ENCODE results near the gene TAS2R13. TPM values are rescaled to one million over a fixed set of nuclear protein-coding genes. Genes with fewer than 3 reads are reported as not detected.
A peak's percentile ranks its signal among the peaks of the same experiment; 100 is the strongest.

Gene TAS2R13
- 0.19 and 0.28 TPM in 2 replicates for polyA plus RNA-seq (2011; rRNA removed)
- not detected in 2 replicates for polyA plus RNA-seq (2012; cell fraction: cytosol; rRNA removed)
- polyA plus RNA-seq (2012; cell fraction: nucleus; rRNA removed) = 0.06 and 0.09 TPM in 2 replicates
- polyA plus RNA-seq (2017; fragmentation: RNase III; extraction: RNeasy Plus Mini Kit Qiagen cat#74134 plus additional on column Dnase treatment) = not detected in 3 replicates
- polyA minus RNA-seq (2011; rRNA and poly(A)+ RNA removed) = 1.7 and 2.2 TPM in 2 replicates

GRCh38 chr12:10909462-10909861 lies at the start of gene TAS2R13:
TAS2R13 (minus strand) TSS chr12:10909562; CDS start chr12:10909298, 264 bp downstream.
- POLR2A ChIA-PET = no interaction called here
- peaks cover 10% of the 10 kb centered on the region; the same call in 1 of the 3 replicates for H3K9me3 ChIP-seq
- H3K4me1 ChIP-seq = no peaks in the 10 kb centered on the region
- DNase-seq (ENCODE audit: low read depth in 1 of 2, low spot score in 1 of 2) (no peak), ATAC-seq (no peak), FAIRE-seq (no peak)
- no peak within 1 kb of the TSS for H3K27ac ChIP-seq
- H3K4me2 ChIP-seq = no peak within 1 kb of the TSS
- WGBS (ENCODE audit: missing lambda C conversion rate) = 96% methylated on average over 1 of the region's 1 CpG
- TF ChIP-seq ZC3H11A (IDR thresholded peaks at IDR 0.05) (no peak), CHD4 (IDR thresholded peaks at IDR 0.05; ENCODE audit: borderline replicate concordance) (no peak), GATA3 (IDR thresholded peaks at IDR 0.05; ENCODE audit: borderline replicate concordance) (no peak), ZSCAN20 (CRISPR knock-in tag; IDR thresholded peaks at IDR 0.05) (no peak), FOXS1 (CRISPR knock-in tag; IDR thresholded peaks at IDR 0.05) (no peak), MAX (IDR thresholded peaks at IDR 0.05) (no peak), MAFK (IDR thresholded peaks at IDR 0.05; ENCODE audit: partially characterized antibody) (no peak), E2F6 (IDR thresholded peaks at IDR 0.05; ENCODE audit: borderline replicate concordance, low read depth) (no peak), RCOR1 (IDR thresholded peaks at IDR 0.05; ENCODE audit: low read depth, low read length) (no peak)
- H3K4me3 ChIP-seq = no peak within 1 kb of the TSS
- CTCF ChIA-PET = interaction anchor here (1.0 kb wide), 1 partner anchor 159 kb away, joined by 3 read pairs; no protein-coding TSS in a partner anchor

- peak; percentile 23 for FAIRE-seq
- H3K27ac ChIP-seq = no peak overlapping the region
- ChIA-PET POLR2A (no interaction called here), CTCF (no interaction called here)
- TF ChIP-seq MAFK (IDR thresholded peaks at IDR 0.05; ENCODE audit: partially characterized antibody) (no peak), NPAS2 (CRISPR knock-in tag; IDR thresholded peaks at IDR 0.05; ENCODE audit: borderline replicate concordance) (no peak), HOXB5 (CRISPR knock-in tag; IDR thresholded peaks at IDR 0.05) (no peak), RAD21 (conservative IDR thresholded peaks at IDR 0.05 in 1 of 2, IDR thresholded peaks at IDR 0.05 in 1 of 2) (no peak), REST (IDR thresholded peaks at IDR 0.05) (no peak), FOXS1 (CRISPR knock-in tag; IDR thresholded peaks at IDR 0.05) (no peak), NR3C1 (IDR thresholded peaks at IDR 0.05) (no peak), EHF (CRISPR knock-in tag; IDR thresholded peaks at IDR 0.05) (no peak), ZC3H11A (IDR thresholded peaks at IDR 0.05) (no peak)
- H3K4me3 ChIP-seq = no peak overlapping the region
- no peak for ATAC-seq
- no peaks in the 10 kb centered on the region for H3K4me1 ChIP-seq
- H3K9me3 ChIP-seq = no peaks in the 10 kb centered on the region; the same call in 2 of the 3 replicates
- no peak for DNase-seq (ENCODE audit: low read depth in 1 of 2, low spot score in 1 of 2)
- H3K4me2 ChIP-seq = no peak overlapping the region
Observed at GRCh38 chr12:10957741-10958140, 48.4 kb upstream of the TAS2R13 start.

- Histone ChIP-seq H3K9me3 (no peaks in the 10 kb centered on the region; the same call in 2 of the 3 replicates), H3K4me1 (no peaks in the 10 kb centered on the region), H3K4me3 (no peak overlapping the region), H3K4me2 (no peak overlapping the region), H3K27ac (no peak overlapping the region)
- ChIA-PET POLR2A (no interaction called here), CTCF (no interaction called here)
- ATAC-seq = no peak
- TF ChIP-seq EHMT2 (IDR thresholded peaks at IDR 0.05; ENCODE audit: low read depth) = no peak
- no peak for TF ChIP-seq GATA3 (IDR thresholded peaks at IDR 0.05; ENCODE audit: borderline replicate concordance)
- no peak for TF ChIP-seq FOXS1 (CRISPR knock-in tag; IDR thresholded peaks at IDR 0.05)
- no peak for TF ChIP-seq CHD4 (IDR thresholded peaks at IDR 0.05; ENCODE audit: borderline replicate concordance)
- TF ChIP-seq ESRRA (IDR thresholded peaks at IDR 0.05; ENCODE audit: borderline replicate concordance, low read length) = no peak
- no peak for TF ChIP-seq EHF (CRISPR knock-in tag; IDR thresholded peaks at IDR 0.05)
- no peak for TF ChIP-seq BCL3 (IDR thresholded peaks at IDR 0.05)
- TF ChIP-seq ATOH8 (CRISPR knock-in tag; IDR thresholded peaks at IDR 0.05; ENCODE audit: low read depth) = no peak
- no peak for TF ChIP-seq USF2 (IDR thresholded peaks at IDR 0.05)
- TF ChIP-seq CBX8 (IDR thresholded peaks at IDR 0.05) = no peak
- no peak for TF ChIP-seq FOSB (CRISPR knock-in tag; IDR thresholded peaks at IDR 0.05)
- no peak for TF ChIP-seq HES2 (IDR thresholded peaks at IDR 0.05)
- no peak for TF ChIP-seq PHF8 (IDR thresholded peaks at IDR 0.05; ENCODE audit: borderline replicate concordance, low read depth)
- no peak for TF ChIP-seq HOXA7 (CRISPR knock-in tag; IDR thresholded peaks at IDR 0.05)
- DNase-seq (ENCODE audit: low read depth in 1 of 2, low spot score in 1 of 2) = no peak
- no peak for FAIRE-seq
Observed at GRCh38 chr12:10956085-10956484, 46.7 kb upstream of the TAS2R13 start.

Data from A549 (cell line).